ENCODE data around the gene EHHADH. TPM values are rescaled to one million over a fixed set of nuclear protein-coding genes. Genes with fewer than 3 reads are reported as not detected.

The EHHADH gene
- total and polyA plus RNA-seq, 4 donors = 44.3 to 378 (median 94.9) TPM

- Histone ChIP-seq H3K36me3 (ENCODE audit: control insufficient read depth in 4 of 4, insufficient read depth in 3 of 4, low read depth in 1 of 4, low read length in 3 of 4) (no peaks in the 10 kb centered on the region), H3K9ac (ENCODE audit: low read depth in 1 of 2, low read length in 2 of 2) (no peak overlapping the region), H3K4me1 (ENCODE audit: control insufficient read depth in 4 of 4, insufficient read depth in 4 of 4, low read length in 3 of 4) (peaks cover 0 to 6% (median 0%) of the 10 kb centered on the region in 4 donors), H3K4me3 (ENCODE audit: low read depth in 1 of 3, low read length in 3 of 3) (no peak overlapping the region), H3K27ac (ENCODE audit: low read depth in 1 of 2, low read length in 2 of 2) (no peak overlapping the region), H3K9me3 (ENCODE audit: control insufficient read depth in 4 of 4, low read length in 3 of 4) (no peaks in the 10 kb centered on the region), H3K27me3 (ENCODE audit: control insufficient read depth in 4 of 4, insufficient read depth in 4 of 4, low read length in 3 of 4) (no peaks in the 10 kb centered on the region)
- WGBS = 97% methylated on average over 1 of the region's 1 CpG
- DNase-seq (ENCODE audit: low spot score) = no peak
- TF ChIP-seq RXRA (IDR thresholded peaks at IDR 0.05) = no peak
- TF ChIP-seq REST (IDR thresholded peaks at IDR 0.05) = no peak
- TF ChIP-seq FOXA2 (IDR thresholded peaks at IDR 0.05) = no peak
- no peak for TF ChIP-seq GABPA (IDR thresholded peaks at IDR 0.05 in 1 of 2, conservative IDR thresholded peaks at IDR 0.05 in 1 of 2)
- no peak for TF ChIP-seq YY1 (IDR thresholded peaks at IDR 0.05)
- no peak for TF ChIP-seq HNF4G (IDR thresholded peaks at IDR 0.05)
Measured at GRCh38 chr3:185272033-185272432, 18.2 kb upstream of the EHHADH start.

- Histone ChIP-seq H3K27me3 (ENCODE audit: control insufficient read depth in 4 of 4, insufficient read depth in 4 of 4, low read length in 3 of 4) (no peaks in the 10 kb centered on the region), H3K36me3 (ENCODE audit: control insufficient read depth in 4 of 4, insufficient read depth in 3 of 4, low read depth in 1 of 4, low read length in 3 of 4) (no peaks in the 10 kb centered on the region), H3K4me3 (ENCODE audit: low read depth in 1 of 3, low read length in 3 of 3) (no peak overlapping the region), H3K9me3 (ENCODE audit: control insufficient read depth in 4 of 4, low read length in 3 of 4) (no peaks in the 10 kb centered on the region), H3K9ac (ENCODE audit: low read depth in 1 of 2, low read length in 2 of 2) (no peak overlapping the region), H3K27ac (ENCODE audit: low read depth in 1 of 2, low read length in 2 of 2) (no peak overlapping the region), H3K4me1 (ENCODE audit: control insufficient read depth in 4 of 4, insufficient read depth in 4 of 4, low read length in 3 of 4) (peaks cover 0 to 6% (median 0%) of the 10 kb centered on the region in 4 donors)
- no peak for DNase-seq (ENCODE audit: low spot score)
- 84% methylated on average over 4 of the region's 4 CpGs for WGBS
- TF ChIP-seq YY1 (IDR thresholded peaks at IDR 0.05) (no peak), NR2F2 (IDR thresholded peaks at IDR 0.05) (no peak), ATF3 (IDR thresholded peaks at IDR 0.05) (no peak), FOXA2 (IDR thresholded peaks at IDR 0.05) (no peak), MAX (IDR thresholded peaks at IDR 0.05) (no peak), HNF4A (conservative IDR thresholded peaks at IDR 0.05) (no peak), REST (IDR thresholded peaks at IDR 0.05) (no peak), JUND (IDR thresholded peaks at IDR 0.05) (no peak), RAD21 (IDR thresholded peaks at IDR 0.05) (no peak), RXRA (IDR thresholded peaks at IDR 0.05) (no peak), FOXA1 (IDR thresholded peaks at IDR 0.05) (no peak)
Measured at GRCh38 chr3:185270956-185271332, 17.1 kb upstream of the EHHADH start.
